Hepatocyte (in vitro differentiated cells): ENCODE results near the gene MAD2L1BP.
"Not testable (repeated sequence)": the region's sequence is repeated elsewhere in the genome, so short reads cannot be mapped to it uniquely, and the experiment has no call there.

Experiments used
- CTCF ChIP-seq: fragments of 200-600 bp; sonication (generic); IDR thresholded peaks from 2 replicates; pipeline ENCODE4 v1.5.1; 2016; ENCODE audit warnings: antibody characterized with exemption, mild to moderate bottlenecking; ENCODE audit not compliant: poor library complexity
- EZH2 ChIP-seq: fragments of 200-600 bp; sonication (generic); IDR thresholded peaks from 2 replicates; pipeline ENCODE4 v1.6.1; 2016; ENCODE audit warnings: antibody characterized with exemption, mild to moderate bottlenecking, borderline replicate concordance

- TF ChIP-seq EZH2, CTCF: not testable (repeated sequence)
Observed at GRCh38 chr6:43633002-43633401, 2.6 kb upstream of the MAD2L1BP start.
